Suppressor macrophage treated with lipopolysaccharide for 4 hours (primary cell): ENCODE results near the gene TRNP1.
"Not testable (repeated sequence)": the region's sequence is repeated elsewhere in the genome, so short reads cannot be mapped to it uniquely, and the experiment has no call there.

Experiments used
- DNase-seq: peaks from one replicate; pipeline ENCODE4 v3.0.0-alpha.2; 2020

Gene TRNP1

DNA sequence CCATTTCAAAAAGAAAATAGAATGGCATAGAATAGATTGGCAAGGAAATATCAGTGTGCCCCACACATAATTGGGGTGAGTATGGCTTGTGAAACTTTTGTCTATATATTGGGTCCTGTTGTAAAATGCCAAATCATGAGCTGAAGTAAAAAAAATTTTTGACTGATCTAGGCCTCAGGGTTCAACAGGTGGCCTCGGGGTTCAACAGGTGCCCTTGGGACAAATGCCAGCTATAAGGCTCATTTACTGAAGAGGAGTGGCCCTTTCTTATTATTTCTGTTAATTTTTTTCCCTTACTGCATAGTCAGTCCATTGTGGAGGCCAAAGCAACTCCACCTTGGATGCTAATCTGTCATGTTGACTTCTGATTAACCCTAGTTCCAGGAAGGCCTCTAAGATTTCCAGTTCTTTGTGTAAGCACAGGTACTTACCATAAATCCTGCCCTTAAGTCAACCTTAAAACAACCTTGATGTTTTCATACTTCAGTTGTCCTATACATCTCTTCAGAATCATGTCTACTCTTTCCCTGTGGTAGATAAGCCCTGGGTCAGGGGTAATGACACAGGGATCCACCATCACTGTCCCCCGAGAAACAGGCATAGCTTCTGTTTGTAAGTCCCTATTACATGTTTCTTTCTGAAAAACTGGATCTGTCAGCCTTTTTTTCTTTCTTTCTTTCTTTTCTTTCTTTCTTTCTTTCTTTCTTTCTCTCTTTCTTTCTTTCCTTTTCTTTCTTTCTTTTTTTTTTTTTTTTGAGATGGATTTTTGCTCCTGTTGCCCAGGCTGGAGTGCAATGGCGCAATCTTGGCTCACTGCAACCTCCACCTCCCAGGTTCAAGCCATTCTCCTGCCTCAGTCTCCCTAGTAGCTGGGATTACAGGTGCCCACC lies 16.6 kb upstream of the TRNP1 start:
- DNase-seq, result no peak

DNA sequence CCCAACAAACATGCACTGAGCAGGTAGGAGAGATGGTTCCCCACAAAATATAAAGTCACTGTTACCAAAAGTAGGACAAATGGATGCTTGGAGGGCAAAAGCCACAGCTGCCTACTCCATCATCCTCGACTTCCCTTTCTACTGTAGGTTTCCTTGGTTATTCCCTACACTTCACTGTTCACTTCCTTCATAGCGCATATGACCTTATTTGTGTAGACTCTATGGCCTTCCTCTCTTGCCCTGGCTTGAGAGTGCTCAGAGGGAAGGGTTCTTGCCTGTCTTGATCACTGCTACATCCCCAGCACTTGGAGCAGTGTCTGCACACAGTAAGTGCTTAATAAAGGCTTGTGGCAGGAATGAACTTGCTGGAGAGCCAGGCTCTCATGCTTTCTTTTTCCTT lies 14.6 kb upstream of the TRNP1 start:
- DNase-seq, result peak; percentile 48

DNA sequence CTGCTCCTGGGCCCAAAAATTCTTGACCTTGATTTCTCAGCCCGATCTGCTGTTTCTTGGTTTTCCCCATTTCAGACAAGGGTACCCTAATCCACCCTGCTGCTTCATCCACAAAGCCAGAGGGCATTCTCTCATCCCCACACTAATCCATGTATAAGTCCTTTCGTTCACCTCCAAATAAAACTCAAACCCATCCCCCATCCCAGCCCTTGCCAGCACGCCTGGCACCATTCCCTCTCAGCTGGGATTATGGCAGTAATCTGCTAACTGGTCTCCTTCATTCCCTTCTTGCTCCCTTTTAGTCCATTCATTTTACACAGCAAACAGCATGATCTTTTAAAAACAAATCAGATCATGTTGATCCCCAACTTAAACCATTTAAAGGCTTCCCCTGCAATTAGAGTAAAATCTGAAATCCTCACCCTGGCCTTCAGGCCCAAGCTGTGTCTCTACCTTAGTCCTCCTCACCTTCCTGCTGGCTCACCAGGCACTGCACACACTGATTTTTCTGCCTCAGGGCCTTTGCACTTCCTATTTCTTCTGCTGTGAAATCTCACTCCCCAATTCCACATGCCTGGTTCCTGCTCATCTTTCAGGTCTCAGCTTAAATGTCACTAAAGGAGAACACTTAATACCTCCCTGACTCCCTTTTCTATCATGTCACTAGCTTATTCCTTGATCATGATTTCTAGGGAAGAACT lies 12.2 kb upstream of the TRNP1 start:
- DNase-seq, result no peak

GRCh38 chr1:26983863-26984262 lies 9.6 kb upstream of the TRNP1 start:
- DNase-seq, result no peak

DNA sequence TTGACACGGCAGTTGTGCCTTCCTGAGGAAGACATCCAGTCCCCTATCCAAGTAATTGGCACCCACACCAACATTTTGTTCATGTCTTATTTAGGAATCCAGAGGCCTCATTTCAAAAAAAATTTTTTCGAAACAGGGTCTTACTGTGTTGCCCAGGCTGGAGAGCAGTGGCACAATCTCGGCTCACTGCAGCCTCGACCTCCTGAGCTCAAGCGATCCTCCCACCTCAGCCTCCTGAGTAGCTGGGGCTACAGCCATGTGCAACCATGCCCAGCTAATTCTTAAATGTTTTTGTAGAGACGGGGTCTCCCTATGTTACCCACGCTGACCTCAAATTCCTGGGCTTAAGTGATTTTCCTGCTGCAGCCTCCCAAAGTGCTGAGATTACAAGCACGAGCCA lies 9.2 kb upstream of the TRNP1 start:
- DNase-seq, result no peak

DNA sequence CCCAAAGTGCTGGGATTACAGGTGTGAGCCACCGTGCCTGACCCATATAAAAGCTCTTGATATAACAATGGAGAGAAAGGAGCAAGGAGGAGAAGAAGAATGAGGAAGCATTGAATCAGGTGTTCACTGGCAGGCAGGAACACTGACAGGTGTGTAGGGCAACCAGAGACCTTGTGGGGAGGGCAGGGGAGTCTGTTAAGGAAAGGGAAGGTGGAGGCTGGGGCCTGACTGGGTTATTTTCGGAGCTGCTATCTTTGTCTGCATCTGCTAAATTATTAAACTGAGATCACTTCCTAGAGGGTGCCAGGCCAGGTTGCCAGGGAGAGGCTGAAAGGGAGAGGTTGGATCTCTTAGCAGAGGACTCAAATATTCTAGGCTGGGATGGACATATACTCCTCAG lies 6.8 kb upstream of the TRNP1 start:
- DNase-seq, result no peak

DNA sequence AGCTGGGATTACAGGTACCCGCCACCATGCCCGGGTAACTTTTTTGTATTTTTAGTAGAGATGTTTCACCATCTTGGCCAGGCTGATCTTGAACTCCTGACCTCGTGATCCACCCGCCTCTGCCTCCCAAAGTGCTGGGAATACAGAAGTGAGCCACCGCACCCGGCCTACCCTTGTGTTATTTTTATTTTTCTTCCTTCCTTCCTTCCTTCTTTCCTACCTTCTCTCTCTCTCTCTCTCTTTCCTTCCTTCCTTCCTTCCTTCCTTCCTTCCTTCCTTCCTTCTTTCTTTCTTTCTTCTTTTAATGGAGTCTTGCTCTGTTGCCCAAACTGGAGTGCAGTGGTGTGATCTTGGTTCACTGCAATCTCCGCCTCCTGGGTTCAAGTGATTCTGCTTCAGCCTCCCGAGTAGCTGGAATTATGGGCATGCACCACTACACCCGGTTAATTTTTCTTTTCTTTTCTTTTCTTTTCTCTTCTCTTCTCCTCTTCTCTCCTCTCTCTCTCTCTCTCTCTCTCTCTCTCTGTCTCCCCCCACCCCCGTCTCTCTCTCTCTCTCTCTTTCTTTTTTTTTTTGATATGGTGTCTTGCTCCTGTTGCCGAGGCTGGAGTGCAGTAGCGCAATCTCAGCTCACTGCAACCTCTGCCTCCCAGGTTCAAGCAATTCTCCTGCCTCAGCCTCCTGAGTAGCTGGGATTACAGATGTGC lies 3.9 kb upstream of the TRNP1 start:
- DNase-seq, result not testable (repeated sequence)

GRCh38 chr1:26991310-26992116 lies 2.0 kb upstream of the TRNP1 start:
- peak; percentile 19 for DNase-seq

DNA sequence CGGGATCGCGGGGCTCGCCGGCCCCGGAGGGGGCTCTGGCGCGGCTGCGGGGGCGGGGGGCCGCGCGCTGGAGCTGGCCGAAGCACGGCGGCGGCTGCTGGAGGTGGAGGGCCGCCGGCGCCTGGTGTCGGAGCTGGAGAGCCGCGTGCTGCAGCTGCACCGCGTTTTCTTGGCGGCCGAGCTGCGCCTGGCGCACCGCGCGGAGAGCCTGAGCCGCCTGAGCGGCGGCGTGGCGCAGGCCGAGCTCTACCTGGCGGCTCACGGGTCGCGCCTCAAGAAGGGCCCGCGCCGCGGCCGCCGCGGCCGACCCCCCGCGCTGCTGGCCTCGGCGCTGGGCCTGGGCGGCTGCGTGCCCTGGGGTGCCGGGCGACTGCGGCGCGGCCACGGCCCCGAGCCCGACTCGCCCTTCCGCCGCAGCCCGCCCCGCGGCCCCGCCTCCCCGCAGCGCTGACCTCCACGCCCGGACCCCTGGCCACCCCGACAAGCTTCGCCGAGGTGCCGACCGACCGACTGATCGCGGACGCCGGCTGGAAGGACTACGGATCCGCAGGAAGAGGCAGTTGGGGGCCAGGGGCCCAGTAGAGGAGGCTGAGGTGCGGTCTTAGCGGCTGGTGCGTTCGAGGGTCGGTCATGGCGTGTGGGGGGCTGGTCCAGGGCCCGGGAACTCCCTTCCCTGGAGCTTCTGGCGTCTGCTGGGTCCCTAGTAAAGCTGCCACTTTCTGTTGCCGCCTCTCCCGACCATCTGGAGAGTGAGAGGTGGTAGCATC lies 711 bp downstream of the TRNP1 start:
- DNase-seq, result no peak

DNA sequence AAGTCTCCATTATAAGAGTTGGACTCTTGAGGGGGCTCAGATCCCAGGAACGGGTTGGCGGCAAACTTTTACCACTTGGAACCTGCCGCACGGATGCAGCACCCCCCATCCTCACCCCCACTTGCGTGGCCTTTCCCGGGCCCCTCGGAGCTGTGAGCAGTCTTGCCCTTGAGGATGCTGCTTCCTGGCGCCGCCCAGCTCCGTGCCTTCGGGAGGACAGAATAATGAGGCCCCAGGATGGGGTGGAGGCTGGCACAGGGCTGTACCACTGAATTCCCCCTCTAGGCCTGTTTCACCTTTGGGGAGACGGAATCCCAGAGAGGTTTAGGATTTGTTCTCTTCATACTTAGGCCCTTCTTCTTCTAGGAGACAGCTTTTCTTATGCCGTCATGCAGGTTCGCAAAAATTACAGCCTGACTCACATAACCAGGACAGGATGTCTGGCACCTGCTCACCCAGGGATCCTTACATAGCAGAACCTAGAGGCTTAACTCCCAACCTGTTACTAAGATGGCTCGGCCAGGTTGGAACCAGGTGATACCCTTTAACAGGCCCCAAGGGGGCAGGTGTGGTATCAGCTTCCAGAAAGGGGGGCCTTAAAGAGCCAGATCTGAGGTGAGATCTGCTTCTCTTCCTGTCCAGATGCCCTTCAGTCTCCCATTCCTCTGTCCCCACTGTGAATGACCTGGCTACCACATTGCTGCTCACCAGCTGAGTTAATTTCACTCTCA lies 1.5 kb downstream of the TRNP1 start:
- no peak for DNase-seq

- DNase-seq, result no peak
These were observed 2.5 kb downstream of the TRNP1 start for GRCh38 chr1:26996024-26996423.

DNA sequence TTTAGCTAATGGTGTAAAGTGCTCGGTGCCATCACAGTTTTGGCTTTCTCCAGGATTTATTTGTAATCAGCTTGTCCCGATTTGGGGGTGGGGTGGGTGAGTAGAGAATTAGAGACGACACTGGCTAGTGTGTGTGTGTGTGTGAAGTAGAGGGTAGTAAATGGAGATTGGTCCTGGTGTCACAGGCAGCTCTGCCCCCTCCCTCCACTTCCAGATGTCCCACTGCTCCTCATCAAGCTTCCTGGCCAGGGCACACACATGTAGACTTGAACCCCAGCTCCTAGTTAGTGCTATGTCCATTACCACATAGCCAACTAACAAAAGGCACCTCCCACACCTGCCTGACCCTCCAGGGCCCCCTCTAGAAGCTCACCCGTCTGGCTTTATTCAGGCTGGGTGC lies 3.2 kb downstream of the TRNP1 start:
- no peak for DNase-seq

DNA sequence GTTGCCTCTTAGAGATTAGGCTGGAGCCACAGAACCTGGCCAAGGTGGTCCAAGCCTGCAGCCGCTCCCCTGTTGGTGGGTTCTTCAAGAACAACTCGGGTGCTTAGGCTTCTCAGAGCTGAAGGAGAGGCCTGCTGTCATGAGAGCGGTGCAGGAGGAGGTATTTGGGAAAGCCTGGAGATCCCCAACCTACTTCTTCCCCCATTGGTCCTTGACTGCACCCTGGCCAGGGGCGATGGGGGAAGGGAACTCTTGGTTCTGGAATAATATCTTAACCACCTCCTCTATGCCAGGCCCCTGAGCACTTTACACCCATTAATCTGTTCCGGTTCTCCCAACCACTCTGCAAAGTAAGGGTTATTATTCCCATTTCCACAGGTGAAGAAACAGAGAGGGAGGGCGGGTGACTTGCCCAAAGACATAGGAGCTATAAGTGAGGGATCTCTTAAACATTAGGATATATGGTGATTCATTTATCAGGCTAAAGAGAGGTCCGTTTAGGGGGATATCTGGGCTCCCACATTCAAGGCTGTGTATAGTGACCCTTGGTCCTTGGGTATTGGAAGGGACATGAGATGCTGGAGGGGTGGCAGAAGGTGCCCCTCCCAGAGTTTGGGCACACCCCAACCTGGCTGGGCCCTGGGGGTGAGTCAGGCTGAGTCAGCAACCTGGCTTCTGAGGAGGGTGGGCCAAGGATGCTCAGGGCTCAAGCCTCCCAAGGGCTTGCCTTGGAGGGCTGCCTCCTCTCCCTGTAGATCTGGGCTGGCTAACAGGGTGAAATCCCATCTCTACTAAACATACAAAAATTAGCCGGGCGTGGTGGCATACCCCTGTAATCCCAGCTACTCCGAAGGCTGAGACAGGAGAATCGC lies 5.2 kb downstream of the TRNP1 start:
- DNase-seq, result peak; percentile 30

GRCh38 chr1:26999440-26999987 lies 6.0 kb downstream of the TRNP1 start:
- DNase-seq, result no peak

DNA sequence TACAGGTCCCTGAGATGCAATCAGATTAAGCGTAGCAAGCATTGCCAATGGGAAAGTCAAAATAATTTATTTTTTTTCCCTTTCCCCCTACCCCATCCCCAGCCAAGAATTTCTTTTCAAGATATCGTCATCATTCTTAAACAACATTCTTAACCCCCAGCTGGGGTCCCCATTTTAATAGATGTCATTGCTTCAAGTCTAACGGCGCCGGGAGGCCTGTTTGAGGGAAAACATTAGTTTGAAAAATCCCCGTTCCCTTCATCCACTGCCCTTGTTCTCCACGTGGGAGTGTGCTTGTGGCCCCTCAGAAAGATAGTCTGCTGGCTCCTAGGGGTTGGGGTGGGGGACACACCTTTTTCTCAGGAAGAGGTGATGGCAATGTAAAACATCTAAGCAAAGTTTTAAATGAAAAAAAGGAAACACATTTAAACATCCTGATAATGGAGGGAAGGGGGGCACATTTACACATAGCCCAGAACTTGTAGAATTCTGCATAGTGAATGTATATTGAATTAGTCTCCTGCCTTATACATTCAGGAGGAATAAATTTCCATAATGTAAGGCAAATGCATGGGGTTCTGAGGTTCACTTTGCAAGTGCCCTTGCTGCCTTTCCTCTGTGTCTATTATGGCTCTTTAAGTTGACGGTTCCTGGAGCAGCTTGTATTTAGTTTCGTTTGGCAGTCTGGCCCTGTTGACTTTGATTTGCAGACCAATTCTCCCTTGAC lies 6.8 kb downstream of the TRNP1 start:
- DNase-seq, result no peak

GRCh38 chr1:27000817-27001460 lies 7.4 kb downstream of the TRNP1 start:
- peak; percentile 85 for DNase-seq

GRCh38 chr1:27001570-27002360 lies 8.3 kb downstream of the TRNP1 start:
- DNase-seq, result peak; percentile 92
